ENCODE measurements around the gene LIMS2.

The LIMS2 gene

GRCh38 chr2:127700527-127701192 is 25.3 kb upstream of the LIMS2 start:
- DNase-seq = no peak

GRCh38 chr2:127698553-127699355 is 23.4 kb upstream of the LIMS2 start:
- no peak for DNase-seq

GRCh38 chr2:127697482-127698180 is 22.3 kb upstream of the LIMS2 start:
- DNase-seq = no peak

GRCh38 chr2:127695491-127696472 is 20.5 kb upstream of the LIMS2 start:
- no peak for DNase-seq

GRCh38 chr2:127694986-127695385 is 19.7 kb upstream of the LIMS2 start:
- no peak for DNase-seq

- no peak for DNase-seq
Measured at GRCh38 chr2:127690696-127691095, 15.4 kb upstream of the LIMS2 start.

- no peak for DNase-seq
Measured at GRCh38 chr2:127688405-127688804, 13.1 kb upstream of the LIMS2 start.

GRCh38 chr2:127685410-127686080 is 10.2 kb upstream of the LIMS2 start:
- DNase-seq = no peak

GRCh38 chr2:127683757-127684156 is 8.4 kb upstream of the LIMS2 start:
- DNase-seq = no peak

GRCh38 chr2:127683056-127683455 is 7.7 kb upstream of the LIMS2 start:
- no peak for DNase-seq

GRCh38 chr2:127681976-127682857 is 6.9 kb upstream of the LIMS2 start:
- no peak for DNase-seq

- no peak for DNase-seq
Measured at GRCh38 chr2:127681288-127681804, 6.0 kb upstream of the LIMS2 start.

- no peak for DNase-seq
Measured at GRCh38 chr2:127680706-127681287, 5.5 kb upstream of the LIMS2 start.

- no peak for DNase-seq
Measured at GRCh38 chr2:127679680-127680361, 4.5 kb upstream of the LIMS2 start.

- DNase-seq = no peak
Measured at GRCh38 chr2:127678991-127679390, 3.7 kb upstream of the LIMS2 start.

- no peak for DNase-seq
Measured at GRCh38 chr2:127678531-127678930, 3.2 kb upstream of the LIMS2 start.

GRCh38 chr2:127676906-127677305 is 1.6 kb upstream of the LIMS2 start:
- DNase-seq = no peak

GRCh38 chr2:127674241-127675209 is 805 bp downstream of the LIMS2 start:
- no peak for DNase-seq

All from NCI-H748 treated with DMSO at 0.1 percent for 48 hours (cell line).